HG03460 (cell line): ENCODE measurements around the gene SLC2A9.

Experiments
- ATAC-seq: cut with Tn5 transposase; IDR thresholded peaks from one replicate; pipeline ENCODE4 v1.9.1; 2021; ENCODE audit not compliant: unreplicated experiment

SLC2A9 gene

GRCh38 chr4:10020871-10021652 lies at the start of gene SLC2A9:
TSS of gene SLC2A9 (minus strand) at chr4:10021497. CDS start at chr4:10021429, 68 bp downstream.
- no peak for ATAC-seq

- ATAC-seq: no peak
These were observed 47.9 kb upstream of the SLC2A9 start for GRCh38 chr4:10069075-10069642.

GRCh38 chr4:10066670-10067651 lies 45.7 kb upstream of the SLC2A9 start:
- no peak for ATAC-seq

- ATAC-seq: no peak
These were observed 44.9 kb upstream of the SLC2A9 start for GRCh38 chr4:10066206-10066605.

GRCh38 chr4:10063544-10064300 lies 42.4 kb upstream of the SLC2A9 start:
- no peak for ATAC-seq

DNA sequence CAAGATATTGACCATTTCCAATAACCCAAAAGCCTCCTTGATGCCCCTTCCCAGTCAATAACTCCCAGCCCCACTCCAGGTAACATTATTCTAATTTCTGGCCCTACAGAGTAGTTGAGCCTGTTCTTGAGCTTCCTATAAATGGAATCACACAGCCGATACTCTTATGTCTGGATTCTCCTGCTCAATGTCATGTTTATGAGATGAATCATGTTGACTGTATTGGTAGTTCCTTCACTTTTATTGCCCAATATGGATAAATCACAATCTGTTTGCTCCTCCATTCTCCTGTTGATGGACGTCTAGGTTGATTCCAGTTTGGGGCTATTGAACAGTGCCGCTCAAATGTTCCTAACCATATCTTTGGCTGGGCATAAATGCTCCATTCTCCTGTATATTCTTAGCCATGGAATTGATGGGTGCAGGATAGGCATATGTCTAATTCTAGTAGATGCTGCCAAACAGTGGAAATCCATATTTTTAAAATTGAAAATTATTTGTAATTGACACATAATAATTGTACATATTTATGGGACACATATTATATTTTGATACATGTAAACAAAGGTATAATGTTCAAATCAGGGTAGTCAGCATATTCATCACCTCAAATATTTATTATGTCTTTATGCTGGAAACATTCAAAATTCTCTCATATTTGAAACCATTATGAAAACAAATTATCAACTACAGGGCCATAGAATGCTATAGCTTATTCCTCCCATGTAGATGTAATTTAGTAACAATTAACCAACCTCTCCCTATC lies 40.5 kb upstream of the SLC2A9 start:
- no peak for ATAC-seq

DNA sequence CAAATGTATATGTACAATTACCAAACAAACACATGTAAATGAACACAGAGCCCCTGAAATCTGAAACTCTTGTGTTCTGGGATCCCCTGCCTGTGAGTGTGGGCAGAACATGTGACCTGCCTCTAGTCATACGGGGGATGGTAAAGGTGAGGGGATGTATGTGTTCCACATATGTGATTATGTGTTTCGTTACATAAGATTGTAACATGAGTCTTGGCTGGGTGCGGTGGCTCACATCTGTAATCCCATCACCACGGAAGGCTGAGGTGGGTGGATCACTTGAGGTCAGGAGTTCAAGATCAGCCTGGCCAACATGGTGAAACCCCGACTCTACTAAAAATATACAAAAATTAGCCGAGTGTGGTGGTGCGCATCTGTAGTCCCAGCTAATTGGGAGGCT lies 37.1 kb upstream of the SLC2A9 start:
- ATAC-seq: no peak

DNA sequence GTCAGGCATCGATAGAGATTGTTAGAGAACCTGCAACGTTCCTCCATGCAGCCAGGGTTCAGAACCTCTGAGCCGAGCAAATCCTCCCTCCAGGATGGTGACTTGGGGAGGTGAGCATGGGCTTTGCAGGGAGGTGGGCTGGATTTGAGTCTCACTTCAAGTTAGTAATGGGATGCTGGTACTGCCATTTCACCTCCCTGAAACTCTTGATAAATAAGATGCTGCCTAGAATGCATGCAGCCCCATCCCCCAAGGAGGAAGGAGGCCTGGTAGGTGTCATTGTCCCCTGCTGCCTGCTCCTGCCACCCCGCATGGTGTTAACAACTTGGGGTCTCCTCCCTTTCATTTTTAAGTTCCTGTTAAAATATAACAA lies 35.7 kb upstream of the SLC2A9 start:
- no peak for ATAC-seq

DNA sequence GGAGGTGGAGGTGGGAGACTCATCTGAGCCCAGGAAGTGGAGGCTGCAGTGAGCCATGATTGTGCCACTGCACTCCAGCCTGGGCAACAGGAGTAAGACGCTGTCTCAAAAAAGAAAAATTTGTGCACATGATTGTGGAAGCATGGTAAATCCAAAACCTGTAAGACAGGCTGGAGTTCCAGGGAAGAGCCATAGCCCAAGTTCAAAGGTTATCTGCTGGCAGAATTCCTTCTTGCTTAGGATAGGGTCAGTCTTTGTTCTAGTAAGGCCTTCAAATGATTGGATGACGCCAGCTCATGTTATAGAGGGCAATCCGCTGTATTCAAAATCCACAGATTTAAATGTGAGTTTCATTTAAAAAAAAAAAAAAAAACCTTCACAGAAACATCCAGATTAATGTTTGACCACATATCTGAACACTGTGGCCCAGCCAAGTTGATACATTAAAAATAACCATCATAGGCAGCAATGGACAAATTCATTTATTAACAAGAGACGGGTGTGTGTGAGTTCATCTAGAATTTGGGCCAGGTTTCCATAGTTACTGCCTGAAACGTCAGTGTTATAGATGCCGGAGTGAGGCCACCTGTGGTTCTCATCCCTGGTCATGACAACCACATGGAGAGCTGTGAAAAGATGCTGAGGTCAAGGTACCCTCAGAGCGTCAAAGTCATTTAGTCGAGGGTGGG lies 35.2 kb upstream of the SLC2A9 start:
- no peak for ATAC-seq

GRCh38 chr4:10055871-10056270 lies 34.6 kb upstream of the SLC2A9 start:
- ATAC-seq: no peak

GRCh38 chr4:10054571-10055041 lies 33.3 kb upstream of the SLC2A9 start:
- no peak for ATAC-seq

DNA sequence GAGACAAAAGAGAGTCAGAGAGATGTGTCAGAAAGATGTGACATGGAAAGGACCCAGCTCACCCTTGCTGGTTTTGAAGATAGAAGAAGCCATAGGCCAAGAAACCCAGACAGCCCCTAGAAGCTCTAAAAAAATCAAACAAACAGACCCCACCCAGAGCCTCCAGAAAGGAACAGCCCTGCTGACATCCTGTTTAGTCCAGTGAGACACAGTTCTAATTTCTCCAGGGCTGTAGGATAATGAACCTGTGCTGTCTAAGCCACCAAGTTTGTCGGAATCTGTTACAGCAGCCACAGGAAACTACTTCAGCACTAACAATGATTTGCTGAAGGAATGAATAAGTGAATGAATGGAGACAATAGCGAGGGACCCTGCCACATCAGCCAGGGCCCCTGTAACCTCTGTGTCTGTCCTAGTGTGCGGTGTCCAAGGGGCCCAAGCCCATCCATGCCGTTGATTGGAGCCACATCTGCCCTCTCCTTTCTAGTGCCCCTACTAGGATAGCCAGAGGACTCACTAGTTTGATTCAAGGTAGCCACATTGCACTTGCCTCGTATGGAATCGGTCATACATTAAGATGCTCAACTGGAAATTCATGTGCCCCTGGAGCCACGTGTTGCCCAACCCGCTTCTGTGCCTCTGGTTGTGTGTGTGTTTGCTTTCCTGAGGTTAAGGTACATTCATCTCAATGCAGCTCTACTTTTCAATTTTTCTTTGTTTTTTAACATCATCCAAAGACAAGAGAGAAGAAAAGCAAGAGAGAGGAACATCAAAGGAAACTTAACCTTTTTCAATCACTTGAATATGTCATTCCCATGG lies 32.5 kb upstream of the SLC2A9 start:
- ATAC-seq: no peak

DNA sequence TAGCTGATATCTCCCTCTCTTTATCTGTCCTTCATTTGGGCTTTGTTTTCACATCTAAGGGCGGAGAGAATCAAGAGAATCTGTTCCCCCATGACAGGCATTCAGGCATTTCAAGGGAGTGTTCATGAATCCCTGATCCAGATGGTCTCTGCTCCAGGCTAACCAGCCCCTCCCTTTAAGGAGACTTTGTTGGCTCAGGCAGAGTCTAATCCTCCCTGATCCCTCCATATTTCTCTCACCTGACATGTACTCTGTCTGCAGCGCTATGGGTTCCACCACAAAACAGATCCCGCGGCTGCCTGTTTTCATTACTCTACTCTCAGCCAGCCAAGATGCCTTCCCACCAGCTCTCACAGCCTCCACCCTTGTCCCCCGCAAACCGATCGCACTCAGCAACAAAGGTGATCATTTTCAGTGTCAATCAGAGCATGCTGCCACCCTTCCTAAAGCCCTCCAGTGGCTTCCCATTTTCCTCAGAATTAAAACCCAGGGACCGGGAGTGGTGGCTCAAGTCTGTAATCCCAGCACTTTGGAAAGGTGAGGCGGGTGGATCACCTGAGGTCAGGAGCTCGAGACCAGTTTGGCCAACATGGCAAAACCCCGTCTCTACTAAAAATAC lies 30.3 kb upstream of the SLC2A9 start:
- ATAC-seq: no peak

- ATAC-seq: no peak
These were observed 29.4 kb upstream of the SLC2A9 start for GRCh38 chr4:10050721-10051120.

DNA sequence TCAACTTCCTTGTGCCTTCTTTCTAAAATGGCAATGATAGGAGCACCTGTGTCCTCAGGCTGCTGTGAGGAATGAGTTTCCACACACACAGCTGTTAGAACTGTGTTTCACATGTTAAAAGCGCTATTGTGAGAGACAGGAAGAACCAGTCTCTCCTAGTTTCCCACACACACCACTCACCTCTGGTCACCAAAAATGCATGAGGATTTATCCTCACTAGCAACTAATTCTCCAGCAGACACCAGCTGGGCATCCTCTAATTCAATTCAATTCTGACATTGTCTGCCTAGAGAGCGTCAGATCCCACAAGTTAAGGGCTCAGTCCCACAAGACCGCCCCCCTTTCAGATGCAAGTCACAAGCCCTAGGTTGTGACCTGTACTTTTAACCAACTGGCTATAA lies 29.0 kb upstream of the SLC2A9 start:
- ATAC-seq: no peak

- no peak for ATAC-seq
These were observed 27.8 kb upstream of the SLC2A9 start for GRCh38 chr4:10048941-10049697.

DNA sequence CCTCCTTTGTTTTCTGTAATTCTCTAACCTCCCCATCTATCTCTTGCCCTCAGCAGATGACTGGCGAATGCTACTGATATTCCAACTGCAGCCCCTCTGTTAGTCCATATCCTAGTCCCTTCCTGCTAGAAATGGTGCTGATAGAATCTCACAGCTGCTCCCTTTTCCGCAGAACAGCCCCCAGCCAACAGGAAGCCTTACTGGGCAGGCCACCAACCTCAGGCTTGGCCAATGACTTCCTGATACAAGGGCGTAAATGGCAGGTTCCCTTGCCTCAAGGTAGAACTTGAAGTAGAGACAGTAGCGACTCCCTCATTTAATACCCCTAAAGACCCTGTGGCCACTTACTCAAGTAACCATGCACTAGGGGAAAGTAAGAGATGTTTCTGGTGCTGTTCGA lies 26.7 kb upstream of the SLC2A9 start:
- no peak for ATAC-seq
